Right ventricle myocardium inferior (tissue), 1 donor: ENCODE measurements around the gene HAT1. TPM values are rescaled to one million over a fixed set of nuclear protein-coding genes. Genes with fewer than 3 reads are reported as not detected.
"Not testable (repeated sequence)": the region's sequence is repeated elsewhere in the genome, so short reads cannot be mapped to it uniquely, and the experiment has no call there.

Experiments
- ATAC-seq: fragments of 200-7000 bp; cut with Tn5 transposase; one replicate; pipeline ENCODE4 v1.9.1; 2020; ENCODE audit warnings: mild to moderate bottlenecking, moderate library complexity
- DNase-seq: peaks from one replicate; pipeline ENCODE4 v3.0.0; 2021; ENCODE audit errors: missing footprints
- intact Hi-C: fragments of 100-400 bp; cut with DNase I; formaldehyde crosslinking; loops from one replicate; pipeline ENCODE4 v1.11.0; 2022
- long read RNA-seq: library from polyadenylated mRNA; unstranded; transcript quantifications from one replicate; pipeline ENCODE4 v2.0.0, GENCODE V29; 2021
- total RNA-seq: library from RNA; stranded (reverse); fragmentation: NEBNext Ultra II Directional; extraction: Animal tissue kit (Norgen Biotek cat#: 25700); gene quantifications from one replicate; pipeline ENCODE4 v1.2.1, GENCODE V29; 2021
- donor health status: DM: no; HTN: yes; CAD: no; lungs with severe emphysema.

The HAT1 gene
- 34.8 TPM for total RNA-seq
- long read RNA-seq, transcript HAT1-201 (11 exons, 1,626 nt), result major isoform, 18 of 20 reads
- long read RNA-seq, partial matches to known transcripts, result 1 of 20 reads
- long read RNA-seq, other reads (novel, unspliced or antisense), result 1 of 20 reads

- intact Hi-C loops, result no loop called here
These were observed at the start of gene HAT1 for GRCh38 chr2:171922230-171923022. Gene HAT1 (plus strand): TSS chr2:171922461. CDS start chr2:171922501, 40 bp downstream.

GRCh38 chr2:171874517-171874916, 47.7 kb upstream of the HAT1 start:
- ATAC-seq (no peak), DNase-seq (no peak)
- intact Hi-C loops, result no loop called here

More at GRCh38 chr2:171922230-171923022, at the start of gene HAT1:
- DNase-seq, result peak; percentile 98
- ATAC-seq, result peak; percentile 99

GRCh38 chr2:171874963-171875362, 47.3 kb upstream of the HAT1 start:
- DNase-seq, result no peak
- intact Hi-C loops, result no loop called here
- ATAC-seq, result no peak

GRCh38 chr2:171878481-171878993, 43.7 kb upstream of the HAT1 start:
- intact Hi-C loops, result no loop called here
- DNase-seq (no peak), ATAC-seq (peak; percentile 88)

- ATAC-seq (no peak), DNase-seq (no peak)
- intact Hi-C loops, result no loop called here
These were observed 42.4 kb upstream of the HAT1 start for GRCh38 chr2:171879865-171880264.

GRCh38 chr2:171880774-171881173, 41.5 kb upstream of the HAT1 start:
- no peak for DNase-seq
- intact Hi-C loops, result no loop called here
- no peak for ATAC-seq

GRCh38 chr2:171882089-171882769, 40.0 kb upstream of the HAT1 start:
- intact Hi-C loops, result no loop called here
- no peak for ATAC-seq
- no peak for DNase-seq

GRCh38 chr2:171883275-171883893, 38.9 kb upstream of the HAT1 start:
- intact Hi-C loops, result no loop called here
- DNase-seq, result no peak

GRCh38 chr2:171889333-171889732, 32.9 kb upstream of the HAT1 start:
- ATAC-seq (no peak), DNase-seq (no peak)
- intact Hi-C loops, result no loop called here

More at GRCh38 chr2:171883275-171883893, 38.9 kb upstream of the HAT1 start:
- ATAC-seq, result no peak

GRCh38 chr2:171889808-171890207, 32.5 kb upstream of the HAT1 start:
- no peak for ATAC-seq
- DNase-seq, result no peak
- intact Hi-C loops, result loop anchor here (5.0 kb wide), 1 partner anchor 38 kb away; no protein-coding TSS in a partner anchor

GRCh38 chr2:171893196-171893823, 29.0 kb upstream of the HAT1 start:
- intact Hi-C loops, result loop anchor here (5.0 kb wide), 1 partner anchor 41 kb away; no protein-coding TSS in a partner anchor
- ATAC-seq, result no peak
- no peak for DNase-seq

- ATAC-seq (peak; percentile 98), DNase-seq (peak; percentile 95)
- intact Hi-C loops, result loop anchor here (5.0 kb wide), 1 partner anchor 42 kb away; no protein-coding TSS in a partner anchor
These were observed 28.2 kb upstream of the HAT1 start, which contains the start of gene SLC25A12 for GRCh38 chr2:171893824-171894611. Gene SLC25A12 (minus strand): TSS chr2:171894244. CDS start chr2:171894214, 30 bp downstream.

- ATAC-seq (no peak), DNase-seq (no peak)
- intact Hi-C loops, result loop anchor here (5.0 kb wide), 1 partner anchor 42 kb away; no protein-coding TSS in a partner anchor
These were observed 27.7 kb upstream of the HAT1 start for GRCh38 chr2:171894612-171894947.

GRCh38 chr2:171895786-171896185, 26.5 kb upstream of the HAT1 start:
- intact Hi-C loops, result no loop called here
- no peak for ATAC-seq
- no peak for DNase-seq

GRCh38 chr2:171899623-171900282, 22.5 kb upstream of the HAT1 start:
- DNase-seq, intact Hi-C loops, ATAC-seq: not testable (repeated sequence)

- ATAC-seq (no peak), DNase-seq (no peak)
- intact Hi-C loops, result no loop called here
These were observed 19.3 kb upstream of the HAT1 start for GRCh38 chr2:171902840-171903420.

- DNase-seq (no peak), ATAC-seq (no peak)
- intact Hi-C loops, result no loop called here
These were observed 14.0 kb upstream of the HAT1 start for GRCh38 chr2:171908235-171908634.
